ENCODE results near the gene TRIM7.
A peak's percentile ranks its signal among the peaks of the same experiment; 100 is the strongest.

TRIM7 gene

GRCh38 chr5:181231432-181231831 is 26.4 kb upstream of the TRIM7 start:
- Histone ChIP-seq H3K9me3 (ENCODE audit: control insufficient read depth, insufficient read depth, low read length) (no peaks in the 10 kb centered on the region), H3K4me1 (ENCODE audit: control insufficient read depth, insufficient read depth, low read length) (no peaks in the 10 kb centered on the region), H3K4me3 (ENCODE audit: low read length) (no peak overlapping the region), H3K27ac (ENCODE audit: low read length) (no peak overlapping the region), H3K27me3 (ENCODE audit: control insufficient read depth, insufficient read depth, low read length) (peaks cover 1% of the 10 kb centered on the region; the same call in 1 of the 2 replicates), H3K36me3 (ENCODE audit: control insufficient read depth, insufficient read depth, low read length) (peaks cover 24% of the 10 kb centered on the region)
- WGBS (ENCODE audit: insufficient coverage, insufficient read length) = no CpG with 5 or more reads among the region's 7 CpGs
- no peak for DNase-seq (ENCODE audit: low read depth, low spot score)

GRCh38 chr5:181230551-181230950 is 25.6 kb upstream of the TRIM7 start:
- no peak for DNase-seq (ENCODE audit: low read depth, low spot score)
- no peak overlapping the region for H3K4me3 ChIP-seq (ENCODE audit: low read length)
- H3K27me3 ChIP-seq (ENCODE audit: control insufficient read depth, insufficient read depth, low read length) = peaks cover 1% of the 10 kb centered on the region; the same call in 1 of the 2 replicates
- peaks cover 17% of the 10 kb centered on the region for H3K36me3 ChIP-seq (ENCODE audit: control insufficient read depth, insufficient read depth, low read length)
- H3K9me3 ChIP-seq (ENCODE audit: control insufficient read depth, insufficient read depth, low read length) = no peaks in the 10 kb centered on the region
- no peaks in the 10 kb centered on the region for H3K4me1 ChIP-seq (ENCODE audit: control insufficient read depth, insufficient read depth, low read length)
- no CpG with 5 or more reads among the region's 6 CpGs for WGBS (ENCODE audit: insufficient coverage, insufficient read length)
- no peak overlapping the region for H3K27ac ChIP-seq (ENCODE audit: low read length)

DNA sequence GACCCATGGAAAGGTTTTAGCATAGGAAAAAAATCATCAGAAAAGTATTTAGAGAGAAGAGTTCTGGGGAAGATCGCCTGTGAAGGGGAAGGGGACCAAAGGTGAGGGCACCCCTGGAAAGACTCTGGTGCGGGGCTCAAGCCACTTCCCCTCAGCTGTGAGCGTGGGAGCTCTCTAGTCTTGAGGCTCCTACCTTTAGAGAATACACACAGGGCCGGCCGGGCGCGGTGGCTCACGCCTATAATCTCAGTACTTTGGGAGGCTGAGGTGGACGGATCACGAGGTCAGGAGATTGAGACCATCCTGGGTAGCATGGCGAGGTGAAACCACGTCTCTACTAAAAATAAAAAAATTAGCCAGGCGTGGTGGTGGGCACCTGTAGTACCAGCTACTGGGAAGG is 25.0 kb upstream of the TRIM7 start:
- Histone ChIP-seq H3K27ac (ENCODE audit: low read length) (no peak overlapping the region), H3K36me3 (ENCODE audit: control insufficient read depth, insufficient read depth, low read length) (peaks cover 14% of the 10 kb centered on the region), H3K9me3 (ENCODE audit: control insufficient read depth, insufficient read depth, low read length) (no peaks in the 10 kb centered on the region), H3K4me3 (ENCODE audit: low read length) (no peak overlapping the region), H3K27me3 (ENCODE audit: control insufficient read depth, insufficient read depth, low read length) (peaks cover 1% of the 10 kb centered on the region; the same call in 1 of the 2 replicates), H3K4me1 (ENCODE audit: control insufficient read depth, insufficient read depth, low read length) (no peaks in the 10 kb centered on the region)
- no CpG with 5 or more reads among the region's 13 CpGs for WGBS (ENCODE audit: insufficient coverage, insufficient read length)
- no peak for DNase-seq (ENCODE audit: low read depth, low spot score)

DNA sequence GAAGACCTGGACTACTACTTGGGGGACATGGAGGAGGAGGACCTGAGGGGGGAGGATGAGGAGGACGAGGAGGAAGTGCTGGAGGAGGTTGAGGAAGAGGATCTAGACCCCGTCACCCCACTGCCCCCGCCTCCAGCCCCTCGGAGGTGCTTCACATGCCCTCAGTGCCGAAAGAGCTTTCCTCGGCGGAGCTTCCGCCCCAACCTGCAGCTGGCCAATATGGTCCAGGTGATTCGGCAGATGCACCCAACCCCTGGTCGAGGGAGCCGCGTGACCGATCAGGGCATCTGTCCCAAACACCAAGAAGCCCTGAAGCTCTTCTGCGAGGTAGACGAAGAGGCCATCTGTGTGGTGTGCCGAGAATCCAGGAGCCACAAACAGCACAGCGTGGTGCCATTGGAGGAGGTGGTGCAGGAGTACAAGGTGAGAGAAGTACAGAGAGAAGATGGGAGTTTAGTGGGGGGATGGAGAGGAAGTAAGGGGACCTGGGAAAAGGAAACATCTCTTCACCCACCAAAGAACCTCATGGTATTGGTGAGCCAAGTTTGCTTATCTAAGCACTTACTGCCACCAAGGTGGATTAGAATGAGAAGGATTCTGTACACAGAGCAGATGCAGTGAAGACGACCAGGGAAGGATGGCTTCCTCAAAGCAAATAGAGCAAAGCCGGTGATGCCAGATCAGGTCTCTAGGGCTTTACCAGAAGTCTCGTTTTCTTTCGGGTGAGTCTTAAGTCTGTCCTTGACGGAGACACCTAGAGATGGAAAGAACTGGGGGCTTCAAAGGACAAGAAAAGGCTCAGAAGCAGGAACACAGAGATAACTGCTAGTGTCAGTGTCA is 19.6 kb upstream of the TRIM7 start:
- no peaks in the 10 kb centered on the region for H3K36me3 ChIP-seq (ENCODE audit: control insufficient read depth, insufficient read depth, low read length)
- DNase-seq (ENCODE audit: low read depth, low spot score) = no peak
- H3K9me3 ChIP-seq (ENCODE audit: control insufficient read depth, insufficient read depth, low read length) = no peaks in the 10 kb centered on the region
- H3K4me3 ChIP-seq (ENCODE audit: low read length) = peak overlapping the region; percentile 86; the same call in 1 of the 2 replicates
- no peaks in the 10 kb centered on the region for H3K27me3 ChIP-seq (ENCODE audit: control insufficient read depth, insufficient read depth, low read length)
- H3K27ac ChIP-seq (ENCODE audit: low read length) = no peak overlapping the region
- peaks cover 3% of the 10 kb centered on the region for H3K4me1 ChIP-seq (ENCODE audit: control insufficient read depth, insufficient read depth, low read length)
- no CpG with 5 or more reads among the region's 22 CpGs for WGBS (ENCODE audit: insufficient coverage, insufficient read length)

GRCh38 chr5:181223729-181224389 is 18.9 kb upstream of the TRIM7 start:
- Histone ChIP-seq H3K4me3 (ENCODE audit: low read length) (peak overlapping the region; percentile 86), H3K9me3 (ENCODE audit: control insufficient read depth, insufficient read depth, low read length) (no peaks in the 10 kb centered on the region), H3K27me3 (ENCODE audit: control insufficient read depth, insufficient read depth, low read length) (no peaks in the 10 kb centered on the region), H3K4me1 (ENCODE audit: control insufficient read depth, insufficient read depth, low read length) (peaks cover 3% of the 10 kb centered on the region), H3K36me3 (ENCODE audit: control insufficient read depth, insufficient read depth, low read length) (no peaks in the 10 kb centered on the region), H3K27ac (ENCODE audit: low read length) (no peak overlapping the region)
- DNase-seq (ENCODE audit: low read depth, low spot score) = no peak
- WGBS (ENCODE audit: insufficient coverage, insufficient read length) = no CpG with 5 or more reads among the region's 31 CpGs

- DNase-seq (ENCODE audit: low read depth, low spot score) = peak; percentile 94
- Histone ChIP-seq H3K27ac (ENCODE audit: low read length) (no peak within 1 kb of the TSS), H3K27me3 (ENCODE audit: control insufficient read depth, insufficient read depth, low read length) (no peaks in the 10 kb centered on the region), H3K4me3 (ENCODE audit: low read length) (peak within 1 kb of the TSS; percentile 86), H3K36me3 (ENCODE audit: control insufficient read depth, insufficient read depth, low read length) (no peaks in the 10 kb centered on the region), H3K4me1 (ENCODE audit: control insufficient read depth, insufficient read depth, low read length) (peaks cover 3% of the 10 kb centered on the region), H3K9me3 (ENCODE audit: control insufficient read depth, insufficient read depth, low read length) (no peaks in the 10 kb centered on the region)
- no CpG with 5 or more reads among the region's 59 CpGs for WGBS (ENCODE audit: insufficient coverage, insufficient read length)
Measured at GRCh38 chr5:181223058-181223728, 18.2 kb upstream of the TRIM7 start, which contains the start of gene TRIM41. Gene TRIM41 (plus strand): TSS chr5:181223281. CDS start chr5:181224000, 719 bp downstream.

DNA sequence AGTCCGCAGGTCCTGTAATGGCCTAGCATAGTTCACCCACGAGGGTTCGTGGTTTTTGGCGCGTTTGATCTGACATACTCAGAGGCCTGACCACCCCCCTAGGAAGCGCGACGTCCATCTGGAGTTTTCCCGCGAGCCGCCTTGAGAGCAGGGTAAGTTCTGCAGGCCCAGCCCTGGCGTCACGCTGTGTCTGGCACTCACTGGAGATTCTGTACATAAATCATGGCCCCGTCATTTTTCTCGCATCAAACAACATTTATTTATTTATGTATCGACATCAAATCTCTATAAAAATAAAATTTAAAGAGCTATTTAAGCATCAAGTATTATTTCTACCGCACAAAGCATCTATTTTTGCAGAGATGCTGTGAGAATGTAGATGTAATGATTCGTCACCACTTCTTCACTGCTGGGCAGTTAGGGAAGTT is 17.6 kb upstream of the TRIM7 start:
- no peak for DNase-seq (ENCODE audit: low read depth, low spot score)
- Histone ChIP-seq H3K4me1 (ENCODE audit: control insufficient read depth, insufficient read depth, low read length) (peaks cover 3% of the 10 kb centered on the region), H3K4me3 (ENCODE audit: low read length) (peak overlapping the region; percentile 86; the same call in 1 of the 2 replicates)

DNA sequence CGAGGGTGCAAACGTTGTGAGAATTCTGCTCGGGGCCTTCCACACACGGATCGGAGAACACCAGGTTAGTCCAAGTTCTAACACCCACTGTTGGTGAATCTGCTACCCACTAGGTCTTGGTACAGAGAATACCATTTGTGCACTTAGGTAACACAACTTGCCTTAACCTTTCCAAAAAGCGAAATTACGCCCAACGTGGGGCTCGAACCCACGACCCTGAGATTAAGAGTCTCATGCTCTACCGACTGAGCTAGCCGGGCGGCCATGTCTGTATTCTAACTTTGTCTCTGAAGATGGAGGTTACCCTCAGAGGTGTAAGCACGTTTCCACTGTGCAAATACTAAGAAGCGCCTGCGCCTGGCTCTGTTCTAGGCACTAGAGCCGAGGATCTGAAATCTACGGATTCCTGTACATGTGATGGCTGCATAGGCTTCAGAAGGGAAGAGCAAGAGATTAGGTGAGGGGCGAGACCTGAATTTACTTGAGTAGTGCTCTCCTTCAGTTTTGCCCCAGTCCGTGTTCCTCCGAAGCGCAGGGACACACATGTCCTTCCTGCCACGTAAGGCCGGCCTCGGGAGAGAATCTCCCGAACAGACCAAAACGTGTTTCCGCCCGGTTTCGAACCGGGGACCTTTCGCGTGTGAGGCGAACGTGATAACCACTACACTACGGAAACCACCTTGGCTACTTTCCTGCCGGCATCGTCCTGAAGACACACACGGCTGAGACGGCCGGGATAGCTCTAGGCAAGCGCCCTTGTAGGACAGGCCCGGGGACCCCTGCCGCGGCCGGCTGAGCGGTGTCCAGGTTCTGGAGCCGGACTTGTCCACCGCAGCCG is 17.0 kb upstream of the TRIM7 start:
- H3K4me1 ChIP-seq (ENCODE audit: control insufficient read depth, insufficient read depth, low read length) = peaks cover 3% of the 10 kb centered on the region
- no peaks in the 10 kb centered on the region for H3K27me3 ChIP-seq (ENCODE audit: control insufficient read depth, insufficient read depth, low read length)
- H3K9me3 ChIP-seq (ENCODE audit: control insufficient read depth, insufficient read depth, low read length) = no peaks in the 10 kb centered on the region
- DNase-seq (ENCODE audit: low read depth, low spot score) = no peak
- peak overlapping the region; percentile 86; the same call in 1 of the 2 replicates for H3K4me3 ChIP-seq (ENCODE audit: low read length)
- H3K27ac ChIP-seq (ENCODE audit: low read length) = no peak overlapping the region
- H3K36me3 ChIP-seq (ENCODE audit: control insufficient read depth, insufficient read depth, low read length) = no peaks in the 10 kb centered on the region
- WGBS (ENCODE audit: insufficient coverage, insufficient read length) = no CpG with 5 or more reads among the region's 50 CpGs

More for the DNA sequence above, 17.6 kb upstream of the TRIM7 start:
- no CpG with 5 or more reads among the region's 18 CpGs for WGBS (ENCODE audit: insufficient coverage, insufficient read length)
- no peaks in the 10 kb centered on the region for H3K36me3 ChIP-seq (ENCODE audit: control insufficient read depth, insufficient read depth, low read length)
- no peaks in the 10 kb centered on the region for H3K27me3 ChIP-seq (ENCODE audit: control insufficient read depth, insufficient read depth, low read length)
- no peaks in the 10 kb centered on the region for H3K9me3 ChIP-seq (ENCODE audit: control insufficient read depth, insufficient read depth, low read length)
- H3K27ac ChIP-seq (ENCODE audit: low read length) = no peak overlapping the region

DNA sequence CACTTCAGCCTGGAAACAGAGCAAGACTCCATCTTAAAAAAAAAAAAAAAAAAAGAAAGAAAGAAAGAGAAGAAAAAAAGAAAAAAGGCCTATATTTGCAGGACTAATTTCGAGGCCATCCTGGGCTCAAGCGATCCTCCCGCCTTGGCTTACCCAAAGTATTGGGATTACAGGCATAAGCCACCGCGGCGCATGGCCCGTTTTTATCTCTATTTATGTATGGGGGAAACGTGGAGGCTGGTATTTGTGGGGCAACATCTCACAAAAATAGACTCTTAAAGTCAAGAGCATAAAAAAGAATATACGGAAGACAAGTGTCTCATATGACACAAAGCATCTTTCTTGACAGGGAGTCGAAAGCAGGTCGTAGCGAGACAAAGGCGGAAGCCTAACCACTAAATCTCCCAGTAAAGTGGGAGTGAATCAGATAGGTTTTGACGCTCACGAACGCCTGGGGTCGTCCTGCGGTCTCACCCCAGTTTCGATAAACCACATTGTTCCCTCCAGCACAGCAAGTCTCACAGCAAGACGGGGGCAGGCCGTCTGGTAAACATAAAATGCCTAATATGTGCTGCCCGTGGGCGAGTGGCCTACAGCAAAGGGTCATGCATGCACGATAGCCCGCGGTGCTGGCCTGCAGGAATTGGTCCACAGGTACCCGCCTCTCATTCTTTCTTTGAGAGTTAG is 16.3 kb upstream of the TRIM7 start:
- H3K27me3 ChIP-seq (ENCODE audit: control insufficient read depth, insufficient read depth, low read length) = no peaks in the 10 kb centered on the region
- DNase-seq (ENCODE audit: low read depth, low spot score) = no peak
- peak overlapping the region; percentile 31; the same call in 1 of the 2 replicates for H3K4me3 ChIP-seq (ENCODE audit: low read length)
- no peaks in the 10 kb centered on the region for H3K9me3 ChIP-seq (ENCODE audit: control insufficient read depth, insufficient read depth, low read length)
- H3K27ac ChIP-seq (ENCODE audit: low read length) = no peak overlapping the region
- no CpG with 5 or more reads among the region's 27 CpGs for WGBS (ENCODE audit: insufficient coverage, insufficient read length)
- H3K4me1 ChIP-seq (ENCODE audit: control insufficient read depth, insufficient read depth, low read length) = peaks cover 3% of the 10 kb centered on the region
- no peaks in the 10 kb centered on the region for H3K36me3 ChIP-seq (ENCODE audit: control insufficient read depth, insufficient read depth, low read length)

Data from iPS DF 6.9 (cell line).